A673 (cell line): ENCODE results near the gene NOP58. TPM values are rescaled to one million over a fixed set of nuclear protein-coding genes. Genes with fewer than 3 reads are reported as not detected.
"Not testable (repeated sequence)": the region's sequence is repeated elsewhere in the genome, so short reads cannot be mapped to it uniquely, and the experiment has no call there.

Experiments used
- BruUV-seq: library from RNA; stranded (reverse); fragments of 400-500 nt; replicated peaks from 2 replicates; lab custom pipeline; 2021; lab: Mats Ljungman, UMichigan
- CTCF ChIA-PET: fragments of 300-600 bp; sonication (Branson Sonifier 250); formaldehyde crosslinking; loops from one replicate; lab custom pipeline; 2022; ENCODE audit warnings: antibody characterized with exemption; lab: Charles Lee
- POLR2A ChIA-PET: fragments of 300-600 bp; sonication (Branson Sonifier 250); formaldehyde crosslinking; loops from one replicate; lab custom pipeline; 2022; ENCODE audit warnings: antibody characterized with exemption; ENCODE audit not compliant: low non-redundant PET; lab: Charles Lee
- DNase-seq: peaks from one replicate; pipeline ENCODE4 v3.0.0-alpha.2; 2015; ENCODE audit warnings: low spot score
- H3K27ac ChIP-seq: fragments of 200-600 bp; sonication (generic); 2 replicates; pipeline ENCODE4 v1.5.1; 2016; ENCODE audit warnings: mixed run types, low read depth, mild to moderate bottlenecking, mixed read lengths, antibody characterized with exemption, low read length; ENCODE audit not compliant: poor library complexity, severe bottlenecking
- H3K27me3 ChIP-seq: fragments of 200-600 bp; sonication (generic); replicated peaks from 2 replicates; pipeline ENCODE4 v1.6.1; 2017; ENCODE audit warnings: mixed run types, low read depth, mild to moderate bottlenecking, mixed read lengths, antibody characterized with exemption, low read length; ENCODE audit not compliant: insufficient read depth, poor library complexity
- H3K36me3 ChIP-seq: fragments of 200-600 bp; sonication (generic); 2 replicates; pipeline ENCODE4 v1.6.1; 2016; ENCODE audit warnings: mixed run types, mild to moderate bottlenecking, mixed read lengths, antibody characterized with exemption, low read length; ENCODE audit not compliant: insufficient read depth, poor library complexity, severe bottlenecking
- H3K4me1 ChIP-seq: fragments of 200-600 bp; sonication (generic); 2 replicates; pipeline ENCODE4 v1.6.1; 2017; ENCODE audit warnings: mixed run types, mild to moderate bottlenecking, mixed read lengths, antibody characterized with exemption, low read length; ENCODE audit not compliant: insufficient read depth, poor library complexity, severe bottlenecking
- H3K4me3 ChIP-seq: fragments of 200-600 bp; sonication (generic); 2 replicates; pipeline ENCODE4 v1.5.1; 2016; ENCODE audit warnings: low read depth, mixed run types, mild to moderate bottlenecking, mixed read lengths, low read length; ENCODE audit not compliant: poor library complexity, severe bottlenecking
- H3K9me3 ChIP-seq: fragments of 200-600 bp; sonication (generic); 2 replicates; pipeline ENCODE4 v1.6.1; 2016; ENCODE audit warnings: mixed run types, low read depth, mild to moderate bottlenecking, mixed read lengths, antibody characterized with exemption, low read length; ENCODE audit not compliant: poor library complexity, severe bottlenecking
- CTCF ChIP-seq: fragments of 300-800, 200-600 bp; sonication (generic); conservative IDR thresholded peaks from 2 replicates; pipeline ENCODE4 v1.5.1; 2017; ENCODE audit warnings: low read depth, mild to moderate bottlenecking, antibody characterized with exemption, low read length, moderate library complexity, mixed read lengths
- EZH2 ChIP-seq: fragments of 200-600 bp; sonication (generic); IDR thresholded peaks from 2 replicates; pipeline ENCODE4 v1.6.1; 2017; ENCODE audit warnings: borderline replicate concordance, low read depth, mild to moderate bottlenecking, mixed read lengths, antibody characterized with exemption, low read length; ENCODE audit not compliant: poor library complexity, severe bottlenecking
- intact Hi-C: fragments of 100-400 bp; cut with micrococcal nuclease; formaldehyde crosslinking; loops from one replicate; pipeline ENCODE4 v1.10.0; 2022; ENCODE audit not compliant: unreplicated experiment
- total RNA-seq: library from RNA; stranded (reverse); gene quantifications from 2 replicates; pipeline ENCODE4 v1.2.3, GENCODE V29; 2021

Gene NOP58
- total RNA-seq, 1 experiment from 2014 or later: 181 TPM

DNA sequence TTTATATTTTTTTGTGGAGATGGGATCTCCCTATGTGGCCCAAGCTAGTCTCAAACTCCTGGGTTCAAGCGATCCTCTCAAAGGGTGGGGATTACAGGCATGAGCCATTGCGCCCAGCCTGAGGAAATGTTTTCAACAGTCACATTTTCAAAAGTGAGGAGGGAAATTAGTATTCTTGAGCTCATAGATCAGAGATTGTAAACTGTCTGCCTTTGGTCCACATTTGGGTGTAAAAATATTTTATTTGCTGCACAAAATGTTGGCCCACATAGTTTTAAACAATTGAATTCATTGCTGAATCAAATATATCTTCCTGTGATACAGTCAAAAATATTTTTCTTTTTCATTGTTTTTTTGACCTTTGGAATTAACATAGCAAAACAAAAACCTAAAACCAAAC lies 48.6 kb downstream of the NOP58 start:
- peaks cover 16% of the 10 kb centered on the region for H3K4me1 ChIP-seq
- no peak overlapping the region for H3K4me3 ChIP-seq
- DNase-seq: no peak
- no peaks in the 10 kb centered on the region for H3K27me3 ChIP-seq
- ChIA-PET CTCF (no interaction called here), POLR2A (no interaction called here)
- BruUV-seq: no TSS peak
- no peak overlapping the region for H3K27ac ChIP-seq
- H3K36me3 ChIP-seq: peaks cover 10% of the 10 kb centered on the region
- intact Hi-C loops: no loop called here
- no peaks in the 10 kb centered on the region for H3K9me3 ChIP-seq
- no peak for TF ChIP-seq EZH2
- no peak for TF ChIP-seq CTCF

DNA sequence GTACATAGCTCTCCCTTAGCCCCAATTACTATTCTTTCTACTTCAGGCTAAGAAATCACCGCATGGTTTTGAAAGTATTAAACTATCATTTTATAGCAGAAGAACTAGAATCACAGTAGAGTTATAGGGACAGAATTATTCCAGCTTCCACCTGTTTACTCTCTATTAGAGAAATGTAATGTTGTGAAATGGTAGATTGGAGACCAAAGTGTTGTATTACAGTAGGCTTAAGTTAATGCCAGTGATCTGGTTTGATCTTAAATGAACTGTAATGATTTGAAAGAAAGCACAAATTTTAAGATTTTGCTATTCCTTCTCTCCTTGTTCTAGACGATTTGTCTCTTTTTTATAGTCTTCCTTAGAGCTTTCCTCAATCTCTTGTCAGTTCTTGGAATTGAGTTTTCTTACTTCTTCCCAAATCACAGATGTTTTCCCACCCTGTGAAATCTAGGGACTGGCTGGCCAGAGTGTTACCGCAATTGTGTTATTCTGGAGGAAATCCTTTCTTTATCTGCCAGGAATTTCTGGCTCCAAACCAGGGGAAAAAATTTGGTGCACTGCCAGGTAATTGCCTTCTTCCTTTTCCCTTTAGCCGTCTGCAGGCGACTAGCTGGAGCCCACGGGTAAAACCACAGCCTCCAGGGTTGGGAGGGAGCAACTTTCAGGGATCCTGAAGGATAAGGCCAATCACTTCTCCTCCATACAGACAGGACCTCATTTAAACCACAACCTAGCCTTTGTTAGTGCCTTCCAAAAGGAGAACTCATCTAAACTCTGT lies 51.7 kb downstream of the NOP58 start:
- no peak overlapping the region for H3K4me3 ChIP-seq
- H3K36me3 ChIP-seq: peaks cover 3% of the 10 kb centered on the region
- ChIA-PET POLR2A (interaction anchor here (0.6 kb wide), 1 partner anchor 1506 kb away, joined by 5 read pairs; no protein-coding TSS in a partner anchor), CTCF (interaction anchor here (1.0 kb wide), 1 partner anchor 12 kb away, joined by 4 read pairs; no protein-coding TSS in a partner anchor)
- H3K4me1 ChIP-seq: peaks cover 16% of the 10 kb centered on the region
- TF ChIP-seq CTCF (no peak), EZH2 (no peak)
- no peaks in the 10 kb centered on the region for H3K27me3 ChIP-seq
- H3K27ac ChIP-seq: peak overlapping the region; percentile 40
- BruUV-seq: no TSS peak
- H3K9me3 ChIP-seq: no peaks in the 10 kb centered on the region
- DNase-seq: peak; percentile 80
- intact Hi-C loops: no loop called here

GRCh38 chr2:202320362-202320761 lies 54.8 kb downstream of the NOP58 start:
- H3K36me3 ChIP-seq, H3K27me3 ChIP-seq, H3K27ac ChIP-seq, H3K9me3 ChIP-seq, BruUV-seq, DNase-seq, H3K4me3 ChIP-seq, CTCF ChIA-PET, intact Hi-C loops, POLR2A ChIA-PET: not testable (repeated sequence)
- H3K4me1 ChIP-seq: peaks cover 16% of the 10 kb centered on the region

GRCh38 chr2:202322435-202322834 lies 56.9 kb downstream of the NOP58 start:
- H3K9me3 ChIP-seq: no peaks in the 10 kb centered on the region
- TF ChIP-seq EZH2 (no peak), CTCF (no peak)
- POLR2A ChIA-PET: no interaction called here
- intact Hi-C loops: no loop called here
- H3K4me3 ChIP-seq: no peak overlapping the region
- H3K4me1 ChIP-seq: peaks cover 7% of the 10 kb centered on the region
- BruUV-seq: no TSS peak
- no peaks in the 10 kb centered on the region for H3K36me3 ChIP-seq
- DNase-seq: no peak
- CTCF ChIA-PET: no interaction called here
- H3K27me3 ChIP-seq: no peaks in the 10 kb centered on the region
- H3K27ac ChIP-seq: no peak overlapping the region
